ENCODE data around the gene RFX3.

Gene RFX3

GRCh38 chr9:3495855-3496254, 29.9 kb downstream of the RFX3 start:
- H3K4me2 ChIP-seq (ENCODE audit: low read depth, low read length, poor library complexity, severe bottlenecking): no peak overlapping the region
- H3K9me3 ChIP-seq (ENCODE audit: insufficient read depth, low read length): no peaks in the 10 kb centered on the region
- no peak overlapping the region for H3K27ac ChIP-seq (ENCODE audit: low read depth, low read length)
- H3K9ac ChIP-seq (ENCODE audit: low read length): no peak overlapping the region
- H3K27me3 ChIP-seq (ENCODE audit: low read length): no peaks in the 10 kb centered on the region
- no peaks in the 10 kb centered on the region for H3K9me2 ChIP-seq (replicated peaks; ENCODE audit: insufficient read depth, low read length)
- H4K20me1 ChIP-seq (ENCODE audit: low read depth, low read length): no peaks in the 10 kb centered on the region
- no peaks in the 10 kb centered on the region for H3K36me3 ChIP-seq (ENCODE audit: low read length)
- H2AFZ ChIP-seq (ENCODE audit: low read depth, low read length, severe bottlenecking): no peak overlapping the region
- no peak overlapping the region for H3K4me3 ChIP-seq (ENCODE audit: insufficient read depth, low read length, poor library complexity, severe bottlenecking)
- H3F3A ChIP-seq (ENCODE audit: insufficient read depth): no peaks in the 10 kb centered on the region
- H3K79me2 ChIP-seq (ENCODE audit: insufficient read depth, low read length): no peaks in the 10 kb centered on the region
- no peak for TF ChIP-seq CTCF (IDR thresholded peaks at IDR 0.05; ENCODE audit: insufficient read depth, low read length, poor library complexity, severe bottlenecking)
- no peak for TF ChIP-seq EZH2phosphoT487 (conservative IDR thresholded peaks at IDR 0.05; ENCODE audit: low read length)

- Histone ChIP-seq H3K79me2 (ENCODE audit: insufficient read depth, low read length) (no peaks in the 10 kb centered on the region), H3K9me3 (ENCODE audit: insufficient read depth, low read length) (no peaks in the 10 kb centered on the region)
Observed at GRCh38 chr9:3492214-3492613, 33.6 kb downstream of the RFX3 start.

GRCh38 chr9:3491450-3491849, 34.4 kb downstream of the RFX3 start:
- TF ChIP-seq CTCF (IDR thresholded peaks at IDR 0.05; ENCODE audit: insufficient read depth, low read length, poor library complexity, severe bottlenecking): no peak
- TF ChIP-seq EZH2phosphoT487 (conservative IDR thresholded peaks at IDR 0.05; ENCODE audit: low read length): no peak
- Histone ChIP-seq H3K79me2 (ENCODE audit: insufficient read depth, low read length) (no peaks in the 10 kb centered on the region), H3K36me3 (ENCODE audit: low read length) (no peaks in the 10 kb centered on the region), H2AFZ (ENCODE audit: low read depth, low read length, severe bottlenecking) (no peak overlapping the region), H3K4me2 (ENCODE audit: low read depth, low read length, poor library complexity, severe bottlenecking) (no peak overlapping the region), H3K9ac (ENCODE audit: low read length) (no peak overlapping the region), H3K9me2 (replicated peaks; ENCODE audit: insufficient read depth, low read length) (no peaks in the 10 kb centered on the region), H3K27me3 (ENCODE audit: low read length) (no peaks in the 10 kb centered on the region), H3F3A (ENCODE audit: insufficient read depth) (no peaks in the 10 kb centered on the region), H3K27ac (ENCODE audit: low read depth, low read length) (no peak overlapping the region), H4K20me1 (ENCODE audit: low read depth, low read length) (no peaks in the 10 kb centered on the region), H3K4me3 (ENCODE audit: insufficient read depth, low read length, poor library complexity, severe bottlenecking) (no peak overlapping the region), H3K9me3 (ENCODE audit: insufficient read depth, low read length) (no peaks in the 10 kb centered on the region)

More at GRCh38 chr9:3492214-3492613, 33.6 kb downstream of the RFX3 start:
- Histone ChIP-seq H2AFZ (ENCODE audit: low read depth, low read length, severe bottlenecking) (no peak overlapping the region), H3K36me3 (ENCODE audit: low read length) (no peaks in the 10 kb centered on the region), H4K20me1 (ENCODE audit: low read depth, low read length) (no peaks in the 10 kb centered on the region), H3K9me2 (replicated peaks; ENCODE audit: insufficient read depth, low read length) (no peaks in the 10 kb centered on the region), H3K27me3 (ENCODE audit: low read length) (no peaks in the 10 kb centered on the region), H3K4me3 (ENCODE audit: insufficient read depth, low read length, poor library complexity, severe bottlenecking) (no peak overlapping the region), H3K27ac (ENCODE audit: low read depth, low read length) (no peak overlapping the region), H3F3A (ENCODE audit: insufficient read depth) (no peaks in the 10 kb centered on the region), H3K4me2 (ENCODE audit: low read depth, low read length, poor library complexity, severe bottlenecking) (no peak overlapping the region), H3K9ac (ENCODE audit: low read length) (no peak overlapping the region)
- TF ChIP-seq CTCF (IDR thresholded peaks at IDR 0.05; ENCODE audit: insufficient read depth, low read length, poor library complexity, severe bottlenecking) (no peak), EZH2phosphoT487 (conservative IDR thresholded peaks at IDR 0.05; ENCODE audit: low read length) (no peak)

Data from SU-DHL-6 (cell line).